K562 (cell line): ENCODE data around the gene MTERF2. TPM values are rescaled to one million over a fixed set of nuclear protein-coding genes. Genes with fewer than 3 reads are reported as not detected.
A peak's percentile ranks its signal among the peaks of the same experiment; 100 is the strongest.

Experiments
- BRD9 ChIP-seq: fragments of 450-650 bp; IDR thresholded peaks from 2 replicates; pipeline ENCODE4 v1.6.1; 2018; ENCODE audit warnings: low read depth; ENCODE audit not compliant: partially characterized antibody
- MGA ChIP-seq: fragments of 450-650 bp; IDR thresholded peaks from 2 replicates; pipeline ENCODE4 v1.6.1; 2016; ENCODE audit warnings: mild to moderate bottlenecking, moderate library complexity
- POU5F1 ChIP-seq: fragments of 150-350 bp; IDR thresholded peaks from 2 replicates; pipeline ENCODE4 v1.6.1; 2014; ENCODE audit warnings: borderline replicate concordance, low read length, low read depth, mild to moderate bottlenecking; ENCODE audit not compliant: partially characterized antibody
- ZNF263 ChIP-seq: sonication (generic); formaldehyde crosslinking; IDR thresholded peaks from 2 replicates; pipeline ENCODE4 v1.8.0; 2022; ENCODE audit warnings: mild to moderate bottlenecking, missing genetic modification reagents, borderline replicate concordance
- polyA plus RNA-seq, 8 experiments: library from polyadenylated mRNA; depleted of rRNA in 4 of 8; stranded (reverse) in 5 of 8; unstranded in 3 of 8; fragments of >200 nt; fragmentation: Nextera tagmentation in 2 of 8; fragmentation: Illumina TruSeq in 1 of 8; extraction: Ambion mirVana in 2 of 8; extraction: Trizol in 1 of 8; gene quantifications; 2 replicates each; pipeline versions ENCODE4 v1.2.1 to v1.2.3, GENCODE V29; 2011 to 2014; ENCODE audit warnings: inconsistent platforms in 1 of 8, missing spikeins in 1 of 8
- total RNA-seq, 7 experiments: library from RNA; depleted of rRNA in 6 of 7; stranded (reverse); fragments of >200 nt in 6 of 7; fragmentation: Illumina TruSeq in 2 of 7; extraction: Trizol in 2 of 7; gene quantifications; 2 replicates each; pipeline versions ENCODE4 v1.2.1 to v1.2.3, GENCODE V29; 2011 to 2021; ENCODE audit warnings: low replicate concordance in 1 of 7
- TF ChIP-seq, protein P1 (sequence below): fragments of 150-350 bp; IDR thresholded peaks from 2 replicates; pipeline ENCODE4 v1.6.1; 2014; ENCODE audit warnings: low read depth, mild to moderate bottlenecking, low read length, borderline replicate concordance
- TF ChIP-seq, protein P2 (sequence below): fragments of 250-450 bp; sonication (Bioruptor Pico); IDR thresholded peaks from 2 replicates; pipeline ENCODE4 v1.5.0; 2021; ENCODE audit warnings: mild to moderate bottlenecking, moderate library complexity

MTERF2 gene
- total and polyA plus RNA-seq, 9 of the 15 experiments (the other 6 are each of a cell fraction or from before 2014, with no cell fraction given), result 10.0 to 63.2 (median 33.2) TPM

GRCh38 chr12:106954462-106955376 is 32.2 kb downstream of the MTERF2 start (continued):
- TF ChIP-seq, protein P1, sequence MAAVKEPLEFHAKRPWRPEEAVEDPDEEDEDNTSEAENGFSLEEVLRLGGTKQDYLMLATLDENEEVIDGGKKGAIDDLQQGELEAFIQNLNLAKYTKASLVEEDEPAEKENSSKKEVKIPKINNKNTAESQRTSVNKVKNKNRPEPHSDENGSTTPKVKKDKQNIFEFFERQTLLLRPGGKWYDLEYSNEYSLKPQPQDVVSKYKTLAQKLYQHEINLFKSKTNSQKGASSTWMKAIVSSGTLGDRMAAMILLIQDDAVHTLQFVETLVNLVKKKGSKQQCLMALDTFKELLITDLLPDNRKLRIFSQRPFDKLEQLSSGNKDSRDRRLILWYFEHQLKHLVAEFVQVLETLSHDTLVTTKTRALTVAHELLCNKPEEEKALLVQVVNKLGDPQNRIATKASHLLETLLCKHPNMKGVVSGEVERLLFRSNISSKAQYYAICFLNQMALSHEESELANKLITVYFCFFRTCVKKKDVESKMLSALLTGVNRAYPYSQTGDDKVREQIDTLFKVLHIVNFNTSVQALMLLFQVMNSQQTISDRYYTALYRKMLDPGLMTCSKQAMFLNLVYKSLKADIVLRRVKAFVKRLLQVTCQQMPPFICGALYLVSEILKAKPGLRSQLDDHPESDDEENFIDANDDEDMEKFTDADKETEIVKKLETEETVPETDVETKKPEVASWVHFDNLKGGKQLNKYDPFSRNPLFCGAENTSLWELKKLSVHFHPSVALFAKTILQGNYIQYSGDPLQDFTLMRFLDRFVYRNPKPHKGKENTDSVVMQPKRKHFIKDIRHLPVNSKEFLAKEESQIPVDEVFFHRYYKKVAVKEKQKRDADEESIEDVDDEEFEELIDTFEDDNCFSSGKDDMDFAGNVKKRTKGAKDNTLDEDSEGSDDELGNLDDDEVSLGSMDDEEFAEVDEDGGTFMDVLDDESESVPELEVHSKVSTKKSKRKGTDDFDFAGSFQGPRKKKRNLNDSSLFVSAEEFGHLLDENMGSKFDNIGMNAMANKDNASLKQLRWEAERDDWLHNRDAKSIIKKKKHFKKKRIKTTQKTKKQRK, result no peak
- TF ChIP-seq MGA, result peak; percentile 96
- no peak for TF ChIP-seq ZNF263
- peak; percentile 48 for TF ChIP-seq BRD9
- TF ChIP-seq, protein P2, sequence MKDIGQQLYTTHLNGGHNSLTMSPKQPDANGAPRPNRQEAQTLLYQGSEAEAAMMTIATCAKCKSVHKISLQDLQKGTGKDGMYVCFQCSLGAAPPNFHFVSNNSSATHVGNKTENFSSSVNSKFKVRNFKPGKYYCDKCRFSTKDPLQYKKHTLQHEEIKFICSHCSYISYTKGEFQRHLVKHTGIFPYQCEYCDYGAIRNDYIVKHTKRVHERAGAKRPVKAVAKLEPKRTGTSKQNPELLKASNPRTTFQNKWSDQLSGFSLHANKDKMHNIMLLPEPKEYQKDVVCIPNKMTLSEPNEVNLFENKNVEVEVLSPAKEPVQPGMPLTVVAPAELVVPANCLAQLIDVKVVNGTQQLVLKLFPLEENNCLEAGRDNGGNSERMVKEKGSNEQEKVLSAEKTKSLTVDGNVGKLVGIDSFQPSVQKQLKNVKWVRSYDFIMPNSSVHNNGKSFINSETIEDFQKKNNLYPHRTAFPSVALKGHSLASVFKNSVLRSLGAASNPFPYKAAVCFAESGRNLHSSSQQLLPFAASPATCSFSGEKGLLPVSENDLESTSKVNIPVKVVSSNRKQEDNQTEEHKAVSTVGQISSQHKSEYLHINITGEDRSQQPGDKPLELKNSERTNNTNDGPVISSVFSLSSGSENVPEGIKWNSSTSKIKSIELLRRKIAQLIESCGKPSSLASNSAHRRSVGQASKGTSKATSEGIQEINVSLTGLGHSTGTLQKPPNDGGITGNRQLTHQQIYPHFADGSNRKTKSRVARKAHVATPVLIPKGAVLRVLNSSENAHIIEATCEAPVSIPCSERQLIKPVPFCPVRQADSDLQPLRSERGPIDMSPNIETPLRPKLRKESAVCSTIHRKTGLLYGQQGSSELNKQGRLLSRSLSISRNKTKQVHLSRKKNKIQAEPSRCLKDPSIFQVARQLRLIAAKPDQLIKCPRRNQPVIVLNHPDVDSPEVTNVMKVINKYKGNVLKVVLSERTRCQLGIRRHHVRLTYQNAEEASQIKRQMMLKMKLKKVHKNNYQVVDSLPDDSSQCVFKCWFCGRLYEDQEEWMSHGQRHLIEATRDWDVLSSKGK (CRISPR knock-in tag), result no peak
- TF ChIP-seq POU5F1, result no peak
